ENCODE results near the gene SELENOV. TPM values are rescaled to one million over a fixed set of nuclear protein-coding genes. Genes with fewer than 3 reads are reported as not detected.
A peak's percentile ranks its signal among the peaks of the same experiment; 100 is the strongest.
"Not testable (repeated sequence)": the region's sequence is repeated elsewhere in the genome, so short reads cannot be mapped to it uniquely, and the experiment has no call there.

The SELENOV gene
- total RNA-seq, 1 donor from 2014 or later = not detected

- H3K27me3 Mint-ChIP-seq (ENCODE audit: insufficient read depth); H3K9me3 Mint-ChIP-seq; DNase-seq (ENCODE audit: low spot score); intact Hi-C loops (cut with micrococcal nuclease): not testable (repeated sequence)
- Mint-ChIP-seq H3K4me1 (ENCODE audit: low read depth) (peaks cover 28% of the 10 kb centered on the region), H3K36me3 (ENCODE audit: low read depth) (peaks cover 24% of the 10 kb centered on the region), H3K27ac (peak overlapping the region; percentile 94), H3K4me3 (peak overlapping the region; percentile 95)
Measured at GRCh38 chr19:39479319-39479801, 35.6 kb upstream of the SELENOV start.

GRCh38 chr19:39479916-39480315 lies 35.0 kb upstream of the SELENOV start:
- Mint-ChIP-seq H3K9me3 (no peaks in the 10 kb centered on the region), H3K36me3 (ENCODE audit: low read depth) (peaks cover 19% of the 10 kb centered on the region), H3K4me3 (peak overlapping the region; percentile 95), H3K27me3 (ENCODE audit: insufficient read depth) (no peaks in the 10 kb centered on the region), H3K27ac (peak overlapping the region; percentile 94), H3K4me1 (ENCODE audit: low read depth) (peaks cover 28% of the 10 kb centered on the region)
- no peak for DNase-seq (ENCODE audit: low spot score)
- intact Hi-C loops (cut with micrococcal nuclease) = loop anchor here (1.0 to 2.0 kb wide), 7 partner anchors 19 to 199 kb away; partner anchors contain the start of genes DLL3, EID2B, PLEKHG2 and SUPT5H

- peaks cover 18% of the 10 kb centered on the region for H3K36me3 Mint-ChIP-seq (ENCODE audit: low read depth)
- H3K4me1 Mint-ChIP-seq (ENCODE audit: low read depth) = peaks cover 28% of the 10 kb centered on the region
- no peaks in the 10 kb centered on the region for H3K9me3 Mint-ChIP-seq
Measured at GRCh38 chr19:39480337-39481228, 34.4 kb upstream of the SELENOV start, which contains the start of gene TIMM50. TIMM50 (plus strand) TSS chr19:39480838; CDS start chr19:39480854, 16 bp downstream.

GRCh38 chr19:39481229-39481545 lies 33.8 kb upstream of the SELENOV start:
- H3K27ac Mint-ChIP-seq = peak overlapping the region; percentile 94
- H3K4me3 Mint-ChIP-seq = peak overlapping the region; percentile 95
- no peaks in the 10 kb centered on the region for H3K9me3 Mint-ChIP-seq
- peaks cover 28% of the 10 kb centered on the region for H3K4me1 Mint-ChIP-seq (ENCODE audit: low read depth)
- no peaks in the 10 kb centered on the region for H3K27me3 Mint-ChIP-seq (ENCODE audit: insufficient read depth)
- H3K36me3 Mint-ChIP-seq (ENCODE audit: low read depth) = peaks cover 18% of the 10 kb centered on the region
- DNase-seq (ENCODE audit: low spot score) = no peak
- intact Hi-C loops (cut with micrococcal nuclease) = loop anchor here (1.0 to 2.0 kb wide), 4 partner anchors 18 to 312 kb away; partner anchors contain the start of gene DLL3

More at GRCh38 chr19:39480337-39481228, 34.4 kb upstream of the SELENOV start, which contains the start of gene TIMM50:
- no peaks in the 10 kb centered on the region for H3K27me3 Mint-ChIP-seq (ENCODE audit: insufficient read depth)
- intact Hi-C loops (cut with micrococcal nuclease) = loop anchor here (1.0 to 2.0 kb wide), 8 partner anchors 18 to 313 kb away; partner anchors contain the start of genes DLL3, EID2B, PLEKHG2 and SUPT5H
- H3K4me3 Mint-ChIP-seq = peak within 1 kb of the TSS; percentile 95
- H3K27ac Mint-ChIP-seq = peak within 1 kb of the TSS; percentile 94
- peak; percentile 96 for DNase-seq (ENCODE audit: low spot score)

GRCh38 chr19:39481676-39482075 lies 33.3 kb upstream of the SELENOV start:
- Mint-ChIP-seq H3K27me3 (ENCODE audit: insufficient read depth) (no peaks in the 10 kb centered on the region), H3K27ac (peak overlapping the region; percentile 94), H3K9me3 (no peaks in the 10 kb centered on the region), H3K4me1 (ENCODE audit: low read depth) (peaks cover 28% of the 10 kb centered on the region), H3K4me3 (peak overlapping the region; percentile 95), H3K36me3 (ENCODE audit: low read depth) (peaks cover 19% of the 10 kb centered on the region)
- DNase-seq (ENCODE audit: low spot score) = no peak
- intact Hi-C loops (cut with micrococcal nuclease) = loop anchor here (1.0 to 2.0 kb wide), 4 partner anchors 17 to 312 kb away; partner anchors contain the start of gene DLL3

GRCh38 chr19:39483141-39483540 lies 31.8 kb upstream of the SELENOV start:
- H3K4me1 Mint-ChIP-seq (ENCODE audit: low read depth) = peaks cover 28% of the 10 kb centered on the region
- no peak overlapping the region for H3K27ac Mint-ChIP-seq
- no peak for DNase-seq (ENCODE audit: low spot score)
- peaks cover 26% of the 10 kb centered on the region for H3K36me3 Mint-ChIP-seq (ENCODE audit: low read depth)
- H3K27me3 Mint-ChIP-seq (ENCODE audit: insufficient read depth) = no peaks in the 10 kb centered on the region
- intact Hi-C loops (cut with micrococcal nuclease) = no loop called here
- H3K4me3 Mint-ChIP-seq = peak overlapping the region; percentile 49
- no peaks in the 10 kb centered on the region for H3K9me3 Mint-ChIP-seq

GRCh38 chr19:39489756-39490155 lies 25.2 kb upstream of the SELENOV start:
- Mint-ChIP-seq H3K36me3 (ENCODE audit: low read depth) (peaks cover 29% of the 10 kb centered on the region), H3K27ac (no peak overlapping the region), H3K4me3 (no peak overlapping the region), H3K27me3 (ENCODE audit: insufficient read depth) (no peaks in the 10 kb centered on the region), H3K4me1 (ENCODE audit: low read depth) (no peaks in the 10 kb centered on the region), H3K9me3 (no peaks in the 10 kb centered on the region)
- intact Hi-C loops (cut with micrococcal nuclease) = no loop called here
- no peak for DNase-seq (ENCODE audit: low spot score)

- H3K27ac Mint-ChIP-seq = no peak overlapping the region
- peaks cover 5% of the 10 kb centered on the region for H3K27me3 Mint-ChIP-seq (ENCODE audit: insufficient read depth)
- H3K36me3 Mint-ChIP-seq (ENCODE audit: low read depth) = peaks cover 18% of the 10 kb centered on the region
- no peak overlapping the region for H3K4me3 Mint-ChIP-seq
- no peak for DNase-seq (ENCODE audit: low spot score)
- H3K9me3 Mint-ChIP-seq = no peaks in the 10 kb centered on the region
- no peaks in the 10 kb centered on the region for H3K4me1 Mint-ChIP-seq (ENCODE audit: low read depth)
- intact Hi-C loops (cut with micrococcal nuclease) = no loop called here
Measured at GRCh38 chr19:39492225-39492624, 22.7 kb upstream of the SELENOV start.

GRCh38 chr19:39492788-39493187 lies 22.2 kb upstream of the SELENOV start:
- Mint-ChIP-seq H3K27me3 (ENCODE audit: insufficient read depth) (peaks cover 11% of the 10 kb centered on the region), H3K36me3 (ENCODE audit: low read depth) (peaks cover 17% of the 10 kb centered on the region), H3K9me3 (no peaks in the 10 kb centered on the region), H3K27ac (no peak overlapping the region), H3K4me3 (no peak overlapping the region), H3K4me1 (ENCODE audit: low read depth) (no peaks in the 10 kb centered on the region)
- no peak for DNase-seq (ENCODE audit: low spot score)
- intact Hi-C loops (cut with micrococcal nuclease) = no loop called here

- Mint-ChIP-seq H3K4me1 (ENCODE audit: low read depth) (peaks cover 11% of the 10 kb centered on the region), H3K9me3 (no peaks in the 10 kb centered on the region), H3K4me3 (no peak overlapping the region), H3K27ac (no peak overlapping the region), H3K27me3 (ENCODE audit: insufficient read depth) (peaks cover 24% of the 10 kb centered on the region), H3K36me3 (ENCODE audit: low read depth) (peaks cover 7% of the 10 kb centered on the region)
- no peak for DNase-seq (ENCODE audit: low spot score)
- intact Hi-C loops (cut with micrococcal nuclease) = no loop called here
Measured at GRCh38 chr19:39494661-39495060, 20.3 kb upstream of the SELENOV start.

GRCh38 chr19:39496063-39496462 lies 18.9 kb upstream of the SELENOV start:
- Mint-ChIP-seq H3K36me3 (ENCODE audit: low read depth) (peaks cover 4% of the 10 kb centered on the region), H3K9me3 (no peaks in the 10 kb centered on the region), H3K27ac (no peak overlapping the region), H3K27me3 (ENCODE audit: insufficient read depth) (peaks cover 36% of the 10 kb centered on the region), H3K4me1 (ENCODE audit: low read depth) (peaks cover 14% of the 10 kb centered on the region), H3K4me3 (no peak overlapping the region)
- no peak for DNase-seq (ENCODE audit: low spot score)
- intact Hi-C loops (cut with micrococcal nuclease) = no loop called here

- DNase-seq (ENCODE audit: low spot score) = no peak
- intact Hi-C loops (cut with micrococcal nuclease) = no loop called here
- H3K4me1 Mint-ChIP-seq (ENCODE audit: low read depth) = peaks cover 14% of the 10 kb centered on the region
- H3K27ac Mint-ChIP-seq = no peak overlapping the region
- peaks cover 42% of the 10 kb centered on the region for H3K27me3 Mint-ChIP-seq (ENCODE audit: insufficient read depth)
- H3K36me3 Mint-ChIP-seq (ENCODE audit: low read depth) = peaks cover 4% of the 10 kb centered on the region
- H3K9me3 Mint-ChIP-seq = no peaks in the 10 kb centered on the region
- no peak overlapping the region for H3K4me3 Mint-ChIP-seq
Measured at GRCh38 chr19:39497701-39497995, 17.3 kb upstream of the SELENOV start.

Data from activated T-helper 1 cell treated with anti-CD3 and anti-CD28 coated beads, Interleukin-12 subunit alpha, Interleukin-12 subunit beta, Interleukin-2, Interleukin-4 antibody, amounts not matched to agents 30 ng/mL and 10 ng/mL and 1 ng/mL, durations not matched to agents 14 hours and 24 hours and 36 hours (primary cell).